C4-2B (cell line): Measurements from ENCODE around the gene C1orf216.
A peak's percentile ranks its signal among the peaks of the same experiment; 100 is the strongest.

ENCODE experiments used
- H3K27ac ChIP-seq: fragments of 450-650 bp; 2 replicates; pipeline ENCODE4 v1.5.1; 2017
- ZFX ChIP-seq: fragments of 450-650 bp; IDR thresholded peaks from 2 replicates; pipeline ENCODE4 v1.6.1; 2017
- TF ChIP-seq, protein P1 (sequence below): fragments of 450-650 bp; conservative IDR thresholded peaks from 2 replicates; pipeline ENCODE4 v1.5.1; 2017; ENCODE audit warnings: mild to moderate bottlenecking

Gene C1orf216

DNA sequence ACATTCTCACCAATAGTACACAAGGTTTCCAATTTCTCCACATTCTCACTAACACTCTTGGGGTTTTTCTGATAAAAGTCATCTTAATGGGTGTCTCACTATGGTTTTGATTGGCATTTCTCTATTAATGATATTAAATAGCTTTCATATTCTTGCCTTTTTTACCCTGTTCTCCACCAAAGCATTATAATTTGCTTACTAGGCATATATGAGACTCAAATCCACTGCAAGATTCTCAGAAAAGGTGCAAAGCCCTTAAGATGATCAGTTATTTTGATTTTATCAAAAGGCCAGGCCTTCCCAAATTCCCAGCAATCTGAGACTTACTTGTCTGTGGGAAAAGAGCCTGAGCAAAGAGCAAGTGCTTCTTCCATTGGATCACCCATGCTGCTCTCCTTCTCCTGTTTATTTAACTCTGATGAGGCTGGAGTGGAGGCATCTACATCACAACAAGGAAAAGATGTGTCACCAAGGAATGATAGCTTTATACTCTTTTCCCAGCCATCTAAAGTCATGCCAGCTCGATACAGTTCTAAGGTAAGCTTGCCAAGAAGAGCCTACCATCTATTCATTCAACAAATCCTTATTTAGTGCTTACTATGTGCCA is 26.5 kb upstream of the C1orf216 start:
- no peak for TF ChIP-seq ZFX
- TF ChIP-seq, protein P1, sequence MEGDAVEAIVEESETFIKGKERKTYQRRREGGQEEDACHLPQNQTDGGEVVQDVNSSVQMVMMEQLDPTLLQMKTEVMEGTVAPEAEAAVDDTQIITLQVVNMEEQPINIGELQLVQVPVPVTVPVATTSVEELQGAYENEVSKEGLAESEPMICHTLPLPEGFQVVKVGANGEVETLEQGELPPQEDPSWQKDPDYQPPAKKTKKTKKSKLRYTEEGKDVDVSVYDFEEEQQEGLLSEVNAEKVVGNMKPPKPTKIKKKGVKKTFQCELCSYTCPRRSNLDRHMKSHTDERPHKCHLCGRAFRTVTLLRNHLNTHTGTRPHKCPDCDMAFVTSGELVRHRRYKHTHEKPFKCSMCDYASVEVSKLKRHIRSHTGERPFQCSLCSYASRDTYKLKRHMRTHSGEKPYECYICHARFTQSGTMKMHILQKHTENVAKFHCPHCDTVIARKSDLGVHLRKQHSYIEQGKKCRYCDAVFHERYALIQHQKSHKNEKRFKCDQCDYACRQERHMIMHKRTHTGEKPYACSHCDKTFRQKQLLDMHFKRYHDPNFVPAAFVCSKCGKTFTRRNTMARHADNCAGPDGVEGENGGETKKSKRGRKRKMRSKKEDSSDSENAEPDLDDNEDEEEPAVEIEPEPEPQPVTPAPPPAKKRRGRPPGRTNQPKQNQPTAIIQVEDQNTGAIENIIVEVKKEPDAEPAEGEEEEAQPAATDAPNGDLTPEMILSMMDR, result no peak
- H3K27ac ChIP-seq, result no peak overlapping the region

DNA sequence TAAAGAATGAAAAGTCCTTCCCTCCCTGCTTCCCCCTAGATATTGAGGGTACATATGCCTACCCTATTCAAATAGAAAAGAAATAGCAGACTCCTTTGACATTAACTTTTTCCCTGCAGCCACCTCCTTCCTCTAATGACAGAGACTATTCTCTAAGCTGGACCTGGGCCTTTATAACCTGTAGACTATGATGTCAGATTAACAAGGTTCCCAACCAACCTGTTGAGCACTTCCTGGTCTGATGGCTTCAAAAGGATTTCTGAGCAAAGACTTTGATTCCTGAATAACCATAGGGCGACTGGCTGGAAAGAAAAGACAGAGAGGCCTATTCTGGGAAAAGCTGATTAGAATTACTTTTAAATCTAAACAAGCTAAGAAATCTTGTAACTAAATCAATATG is 18.4 kb upstream of the C1orf216 start:
- no peak for TF ChIP-seq ZFX
- TF ChIP-seq, protein P1, result no peak
- no peak overlapping the region for H3K27ac ChIP-seq

DNA sequence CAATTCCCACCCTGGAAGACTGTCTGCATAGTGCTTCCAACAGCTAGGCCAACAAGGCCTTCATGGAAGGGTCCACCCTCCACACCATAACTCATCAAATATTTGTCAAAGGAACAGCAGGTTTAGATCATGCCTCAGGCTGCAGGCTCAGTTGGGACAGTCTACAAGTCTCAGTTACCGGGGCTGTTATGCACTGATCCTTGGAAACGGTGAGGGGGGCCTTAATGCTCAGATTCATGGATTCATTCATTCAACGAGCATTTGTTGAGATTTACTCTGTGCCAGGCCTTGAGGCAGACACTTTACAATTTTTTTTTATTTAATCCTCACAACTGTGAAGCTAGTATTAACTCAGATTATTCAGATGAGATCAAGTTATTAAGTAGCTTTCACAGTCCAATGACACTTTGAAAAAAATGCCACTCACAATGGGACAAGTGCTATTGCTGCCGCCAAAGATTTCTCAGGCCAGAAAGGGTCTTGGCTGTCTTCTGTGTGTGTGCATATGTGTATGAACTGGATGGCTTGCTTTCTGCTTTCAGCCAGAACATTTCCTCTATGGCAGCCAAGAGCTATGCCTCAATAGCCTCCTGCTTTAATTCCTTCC is 8.9 kb upstream of the C1orf216 start:
- H3K27ac ChIP-seq, result no peak overlapping the region
- TF ChIP-seq ZFX, result no peak
- TF ChIP-seq, protein P1, result no peak

DNA sequence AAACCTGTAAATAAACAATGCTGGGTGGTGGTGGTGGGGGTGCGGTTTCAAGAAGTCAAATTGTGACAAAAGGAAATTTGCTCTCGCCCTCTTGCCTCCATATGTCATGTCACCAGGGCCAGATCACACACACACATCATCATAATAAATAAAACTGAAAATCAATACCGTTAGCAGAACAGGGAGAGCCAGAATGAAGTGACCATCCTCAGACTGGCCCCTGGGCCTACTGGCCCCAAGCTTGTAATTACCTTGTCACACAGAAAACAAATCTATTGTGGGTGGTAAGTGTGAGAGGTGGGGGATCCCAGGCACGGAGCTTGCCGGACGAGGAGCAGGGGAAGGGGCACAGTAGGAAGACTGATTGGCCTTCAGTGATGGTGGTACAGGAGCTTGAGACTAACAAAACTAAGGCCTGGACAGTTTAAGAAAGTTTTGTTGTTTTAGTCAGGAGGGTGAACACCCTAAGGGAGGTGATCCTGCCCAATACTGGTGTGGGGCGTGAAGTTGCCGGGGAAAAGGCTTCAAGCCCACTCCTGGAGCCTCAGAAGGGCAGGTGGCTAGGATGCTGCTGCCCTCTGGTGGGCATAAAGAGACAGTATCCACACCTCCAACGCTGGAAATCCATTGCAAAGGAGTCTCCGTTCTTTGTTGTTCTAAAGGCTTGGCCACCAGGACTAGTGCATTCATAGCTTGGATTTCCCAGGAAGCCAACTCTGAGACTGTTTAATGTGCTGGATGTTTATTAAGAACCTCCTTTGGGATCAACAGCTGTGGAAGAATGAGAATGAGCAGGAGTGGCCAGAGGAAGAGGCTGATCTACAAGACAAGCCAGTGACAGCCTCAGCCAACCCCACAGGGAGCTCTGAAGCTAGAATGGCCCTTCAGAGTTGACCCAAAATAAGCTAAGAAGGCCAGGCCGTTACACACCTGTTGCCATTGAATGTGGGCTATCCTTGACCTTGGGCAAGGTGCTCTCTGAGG is 8.1 kb upstream of the C1orf216 start:
- TF ChIP-seq, protein P1, result peak; percentile 93
- TF ChIP-seq ZFX, result no peak
- H3K27ac ChIP-seq, result no peak overlapping the region

DNA sequence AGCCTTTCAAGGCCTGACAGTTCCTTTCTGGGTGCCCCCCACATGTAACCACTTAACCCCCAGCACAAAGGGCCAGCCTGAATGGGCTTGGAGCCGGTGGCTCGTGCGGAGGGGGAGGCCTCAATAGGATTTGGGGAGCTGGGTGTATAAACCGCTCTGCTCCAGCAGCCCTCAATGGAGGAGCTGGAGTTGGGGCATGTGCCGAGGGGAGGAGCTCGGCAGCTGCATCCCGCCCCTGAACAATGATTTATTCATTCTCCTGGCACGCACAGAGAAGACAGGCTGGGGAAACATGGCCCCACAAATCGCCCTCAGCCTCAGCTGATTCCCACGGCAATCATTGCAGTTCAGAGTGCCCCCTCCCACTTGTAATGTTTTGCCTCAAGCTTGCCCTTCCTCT is 6.9 kb upstream of the C1orf216 start:
- TF ChIP-seq, protein P1, result no peak
- TF ChIP-seq ZFX, result no peak
- H3K27ac ChIP-seq, result no peak overlapping the region

DNA sequence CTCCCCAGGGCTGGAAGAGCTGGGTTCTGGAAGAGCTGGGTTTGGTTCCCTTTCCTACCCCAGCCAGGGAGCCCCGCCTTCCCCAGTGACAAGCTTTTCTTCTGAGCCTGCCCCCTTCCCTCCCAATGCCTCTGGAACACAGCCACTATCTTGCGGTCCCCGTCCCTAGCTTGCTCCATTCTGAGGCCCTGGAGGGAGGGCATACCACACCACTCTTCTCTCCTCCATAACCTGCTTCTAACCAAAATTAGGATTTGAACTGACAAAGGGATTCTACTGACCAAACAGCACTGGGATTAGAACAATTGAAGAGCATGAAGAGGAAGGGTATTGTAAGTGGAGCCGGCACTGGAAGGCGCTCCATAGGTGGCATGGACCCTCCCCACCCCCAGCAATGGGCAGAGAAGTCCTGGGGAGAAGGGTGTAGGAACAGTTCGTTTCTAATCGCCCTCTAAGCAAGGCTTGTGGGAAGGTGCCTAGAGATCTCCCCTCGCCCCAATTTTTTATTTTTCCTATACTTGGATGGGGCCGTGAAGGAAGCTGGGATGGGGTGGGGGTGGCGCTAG is 690 bp downstream of the C1orf216 start:
- peak overlapping the region; percentile 87 for H3K27ac ChIP-seq
- TF ChIP-seq, protein P1, result no peak
- TF ChIP-seq ZFX, result no peak

DNA sequence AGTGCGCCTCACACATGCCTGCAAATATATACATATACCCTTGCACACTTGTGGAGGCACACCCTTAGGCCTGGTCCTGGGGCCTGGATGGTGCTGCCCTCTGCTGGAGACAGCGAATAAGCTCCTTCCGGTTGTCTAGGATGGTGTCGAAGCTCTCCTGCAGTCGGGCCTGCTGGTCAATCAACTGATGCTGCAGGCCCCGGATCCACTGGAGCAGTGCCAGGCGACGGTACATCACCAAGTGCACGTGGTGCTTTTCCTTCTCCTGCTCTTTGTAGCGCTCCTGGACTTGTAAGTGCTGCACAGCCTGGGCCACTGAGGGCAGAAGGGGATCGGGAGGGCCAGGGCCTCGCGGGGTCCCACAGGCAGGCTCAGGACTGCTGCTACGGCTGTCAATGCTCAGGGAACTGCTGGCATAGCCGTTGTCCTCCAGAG is 3.1 kb downstream of the C1orf216 start:
- no peak for TF ChIP-seq ZFX
- TF ChIP-seq, protein P1, result peak; percentile 98
- peak overlapping the region; percentile 30 for H3K27ac ChIP-seq
